ENCODE data around the gene GTF2A1.

Gene GTF2A1

DNA sequence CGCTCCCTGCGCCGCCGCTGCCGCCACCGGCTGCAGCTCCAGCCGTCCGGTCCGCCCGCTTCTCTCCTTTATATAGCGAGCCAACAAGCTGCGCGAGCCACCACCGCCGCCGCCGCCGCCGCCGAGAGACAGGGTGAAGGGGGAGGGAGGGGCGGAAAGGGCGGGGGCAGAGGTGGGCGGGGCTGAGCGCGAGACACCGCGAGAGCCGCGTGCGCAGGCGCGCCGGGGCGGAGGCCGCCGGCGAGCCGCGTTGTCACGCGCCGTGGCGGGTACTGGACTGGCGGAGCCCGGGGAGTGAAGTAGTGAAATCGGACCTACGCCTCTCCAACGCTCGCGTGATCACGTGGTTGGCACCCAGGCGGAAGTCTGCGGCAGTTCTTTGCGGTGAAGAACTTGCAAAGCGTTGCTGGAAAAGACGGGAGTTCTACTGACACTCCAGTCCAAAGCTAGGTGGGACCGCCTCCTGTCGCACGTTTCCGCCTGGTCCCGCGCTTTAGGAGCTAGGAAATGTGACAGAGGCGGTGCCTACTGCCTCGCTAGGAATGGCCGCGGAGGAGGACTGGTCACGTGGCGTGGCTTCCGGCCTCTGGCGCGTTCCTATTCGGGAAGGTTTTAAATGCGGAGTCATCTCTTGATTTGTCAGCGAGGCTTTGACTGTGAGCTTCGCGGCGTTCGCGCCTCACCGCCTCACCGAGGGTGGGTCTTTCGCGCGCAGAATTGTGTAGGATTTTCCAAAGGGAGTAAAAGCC is at the start of gene GTF2A1:
Gene GTF2A1 (minus strand): TSS at position 130 of the 749 bp plus-strand sequence. CDS start 441 bp downstream, outside the sequence.
- TF ChIP-seq, protein P1, sequence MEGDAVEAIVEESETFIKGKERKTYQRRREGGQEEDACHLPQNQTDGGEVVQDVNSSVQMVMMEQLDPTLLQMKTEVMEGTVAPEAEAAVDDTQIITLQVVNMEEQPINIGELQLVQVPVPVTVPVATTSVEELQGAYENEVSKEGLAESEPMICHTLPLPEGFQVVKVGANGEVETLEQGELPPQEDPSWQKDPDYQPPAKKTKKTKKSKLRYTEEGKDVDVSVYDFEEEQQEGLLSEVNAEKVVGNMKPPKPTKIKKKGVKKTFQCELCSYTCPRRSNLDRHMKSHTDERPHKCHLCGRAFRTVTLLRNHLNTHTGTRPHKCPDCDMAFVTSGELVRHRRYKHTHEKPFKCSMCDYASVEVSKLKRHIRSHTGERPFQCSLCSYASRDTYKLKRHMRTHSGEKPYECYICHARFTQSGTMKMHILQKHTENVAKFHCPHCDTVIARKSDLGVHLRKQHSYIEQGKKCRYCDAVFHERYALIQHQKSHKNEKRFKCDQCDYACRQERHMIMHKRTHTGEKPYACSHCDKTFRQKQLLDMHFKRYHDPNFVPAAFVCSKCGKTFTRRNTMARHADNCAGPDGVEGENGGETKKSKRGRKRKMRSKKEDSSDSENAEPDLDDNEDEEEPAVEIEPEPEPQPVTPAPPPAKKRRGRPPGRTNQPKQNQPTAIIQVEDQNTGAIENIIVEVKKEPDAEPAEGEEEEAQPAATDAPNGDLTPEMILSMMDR (IDR thresholded peaks at IDR 0.05; ENCODE audit: extremely low read depth, missing control alignments) = no peak
- peak; percentile 95 for DNase-seq (ENCODE audit: low spot score)

DNA sequence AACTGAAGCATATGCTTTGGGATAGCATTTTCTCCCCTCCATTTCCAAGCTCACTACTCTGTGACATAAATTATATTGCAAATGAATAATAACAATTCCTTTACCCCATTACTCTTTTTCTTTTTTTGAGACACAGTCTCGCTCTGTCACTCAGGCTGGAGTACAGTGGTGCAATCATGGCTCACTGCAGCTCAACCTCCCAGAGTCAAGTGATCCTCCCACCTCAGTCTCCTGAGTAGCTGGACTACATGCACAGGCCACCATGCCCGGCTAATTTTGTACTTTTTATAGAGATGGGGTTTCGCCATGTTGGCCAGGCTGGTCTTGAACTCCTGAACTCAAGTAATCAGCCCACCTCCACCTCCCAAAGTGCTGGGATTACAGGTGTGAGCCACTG is 49.2 kb upstream of the GTF2A1 start:
- TF ChIP-seq, protein P1 (IDR thresholded peaks at IDR 0.05; ENCODE audit: extremely low read depth, missing control alignments) = no peak
- DNase-seq (ENCODE audit: low spot score) = no peak

DNA sequence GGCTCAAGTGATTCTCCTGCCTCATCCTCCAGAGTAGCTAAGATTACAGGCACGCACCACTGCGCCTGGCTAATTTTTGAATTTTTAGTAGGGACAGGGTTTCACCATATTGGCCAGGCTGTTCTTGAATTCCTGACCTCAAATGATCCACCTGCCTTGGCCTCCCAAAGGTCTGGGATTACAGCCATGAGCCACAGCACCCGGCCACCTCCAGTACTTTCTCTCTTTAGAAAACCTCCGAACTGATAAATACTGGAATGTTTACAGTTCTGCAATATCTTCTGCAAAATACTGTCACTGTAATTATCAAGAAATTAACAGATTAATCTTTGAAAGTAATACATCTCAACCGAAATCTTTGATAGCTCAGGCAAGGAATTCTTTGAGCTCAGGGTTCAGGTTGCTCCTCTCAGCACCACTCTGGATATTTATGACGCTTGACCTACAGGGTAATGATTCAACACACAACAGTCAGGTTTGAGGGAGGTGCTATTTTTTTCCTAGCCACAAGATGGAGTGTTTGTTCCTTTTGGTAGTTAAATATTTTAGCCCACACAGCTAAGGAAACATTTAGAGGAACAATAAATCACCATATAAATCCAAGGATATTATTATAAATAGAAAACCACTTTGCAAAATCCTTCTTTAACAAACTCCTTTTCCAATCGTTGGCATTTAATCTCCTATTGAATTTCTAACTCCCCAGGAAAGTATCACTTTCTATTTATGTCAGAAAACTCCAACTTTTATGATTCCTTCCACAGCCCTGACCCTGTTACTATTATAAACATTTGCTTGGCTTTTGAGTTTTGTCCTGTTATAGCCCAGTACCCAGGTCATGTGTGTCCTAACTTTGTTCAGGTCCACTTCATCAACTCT is 48.6 kb upstream of the GTF2A1 start:
- DNase-seq (ENCODE audit: low spot score) = peak; percentile 76
- TF ChIP-seq, protein P1 (IDR thresholded peaks at IDR 0.05; ENCODE audit: extremely low read depth, missing control alignments) = peak; percentile 57

DNA sequence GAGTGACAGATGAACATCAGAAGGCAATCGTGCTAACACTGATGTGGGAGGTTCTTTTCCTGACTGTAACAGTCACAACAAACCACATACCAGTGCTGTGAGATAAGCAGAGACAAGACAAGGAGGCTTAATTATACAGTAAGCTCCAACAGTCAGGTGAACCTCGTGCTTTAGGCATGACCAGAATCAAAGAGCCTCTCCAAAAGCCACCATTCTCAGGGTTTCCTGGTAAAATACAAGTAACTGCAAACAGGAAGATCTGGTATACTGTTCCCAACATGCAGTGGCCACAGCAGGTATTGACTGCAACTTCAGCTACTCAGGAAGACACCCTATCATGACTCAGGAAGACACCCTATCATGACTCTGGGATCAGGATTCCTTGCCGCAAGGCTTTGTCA is 47.3 kb upstream of the GTF2A1 start:
- TF ChIP-seq, protein P1 (IDR thresholded peaks at IDR 0.05; ENCODE audit: extremely low read depth, missing control alignments) = no peak
- no peak for DNase-seq (ENCODE audit: low spot score)

DNA sequence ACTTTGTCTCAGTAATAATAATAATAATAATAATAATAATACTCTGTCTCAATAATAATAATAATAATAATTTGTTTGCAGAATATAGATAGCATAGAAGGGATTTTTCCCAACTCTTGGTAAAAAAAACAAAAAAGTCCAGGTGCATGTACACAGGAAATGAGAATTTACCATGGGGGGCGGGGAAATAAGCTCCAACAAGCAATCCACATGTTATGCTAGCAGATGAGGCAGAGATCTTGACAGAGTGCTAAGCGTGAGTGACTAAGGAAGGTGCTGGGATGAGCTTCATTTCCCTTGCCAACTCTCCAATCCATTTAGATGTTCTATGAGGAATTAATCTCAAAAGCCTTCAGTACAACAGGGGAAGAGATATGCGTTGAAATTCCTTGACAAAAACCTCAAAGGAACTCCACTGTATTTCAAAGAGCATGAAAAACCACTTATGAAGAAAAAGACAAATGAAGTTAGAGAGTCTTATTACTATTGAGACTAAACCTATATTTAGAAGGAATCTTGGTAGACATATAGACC is 44.9 kb upstream of the GTF2A1 start:
- TF ChIP-seq, protein P1 (IDR thresholded peaks at IDR 0.05; ENCODE audit: extremely low read depth, missing control alignments) = no peak

DNA sequence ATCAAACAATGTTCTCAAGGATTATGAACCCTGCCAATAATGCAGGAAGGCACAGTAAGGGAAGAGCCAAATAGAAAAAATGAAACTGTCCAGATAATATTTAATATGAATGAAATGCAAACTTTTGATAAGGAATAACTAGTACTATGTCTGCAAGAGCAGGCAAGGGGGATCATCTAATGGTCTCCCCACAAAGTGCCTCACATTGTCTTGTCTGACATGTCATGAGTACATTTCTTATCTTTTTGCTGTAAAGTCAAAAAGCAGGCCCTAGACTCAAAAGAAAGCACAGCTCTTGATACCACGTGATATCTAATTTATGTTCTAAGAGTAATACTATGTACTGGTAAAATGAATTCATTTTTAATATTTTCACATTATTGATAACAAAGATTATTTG is 43.9 kb upstream of the GTF2A1 start:
- TF ChIP-seq, protein P1 (IDR thresholded peaks at IDR 0.05; ENCODE audit: extremely low read depth, missing control alignments) = no peak
- no peak for DNase-seq (ENCODE audit: low spot score)

More for the DNA sequence above, 44.9 kb upstream of the GTF2A1 start:
- DNase-seq (ENCODE audit: low spot score) = no peak
